Measurements from ENCODE around the gene BTBD18. TPM values are rescaled to one million over a fixed set of nuclear protein-coding genes. Genes with fewer than 3 reads are reported as not detected.

The BTBD18 gene
- total and polyA plus RNA-seq, 2 of the 13 experiments (the other 11 are each of a cell fraction or from before 2014, with no cell fraction given) = not detected

- no peak for TF ChIP-seq ZNF318 (CRISPR knock-in tag; IDR thresholded peaks at IDR 0.05)
- no peak for TF ChIP-seq ERF (CRISPR knock-in tag; IDR thresholded peaks at IDR 0.05)
- TF ChIP-seq ZNF343 (CRISPR knock-in tag; IDR thresholded peaks at IDR 0.05) = no peak
- peak; percentile 29; the same call in 1 of the 2 replicates for TF ChIP-seq SP4 (CRISPR knock-in tag; IDR thresholded peaks at IDR 0.05)
- no peak; the same call in 1 of the 2 replicates for TF ChIP-seq ZNF704 (CRISPR knock-in tag; IDR thresholded peaks at IDR 0.05; ENCODE audit: borderline replicate concordance)
- TF ChIP-seq ZMYM3 (CRISPR knock-in tag; IDR thresholded peaks at IDR 0.05) = no peak
- 0 out of 2 replicates have a peak, but pooled peaks have one; percentile 25 for TF ChIP-seq ZNF816 (CRISPR knock-in tag; IDR thresholded peaks at IDR 0.05; ENCODE audit: borderline replicate concordance)
- TF ChIP-seq NCOA1 (CRISPR knock-in tag; IDR thresholded peaks at IDR 0.05) = no peak
- TF ChIP-seq ZNF839 (CRISPR knock-in tag; IDR thresholded peaks at IDR 0.05; ENCODE audit: borderline replicate concordance) = no peak
- TF ChIP-seq ZNF607 (CRISPR knock-in tag; IDR thresholded peaks at IDR 0.05; ENCODE audit: borderline replicate concordance) = no peak; the same call in 1 of the 2 replicates
- no peak for TF ChIP-seq NCOA2 (CRISPR knock-in tag; IDR thresholded peaks at IDR 0.05)
- TF ChIP-seq POLR2A (IDR thresholded peaks at IDR 0.05; ENCODE audit: insufficient read depth in 1 of 2, low read depth in 2 of 2, low read length in 2 of 2) = peak in 1 of 2 experiments; percentile 59; a peak in 3 of 4 replicates
- no peak; the same call in none of the 2 replicates for TF ChIP-seq CBFB (CRISPR knock-in tag; IDR thresholded peaks at IDR 0.05)
- no peak for TF ChIP-seq NFE2L2 (IDR thresholded peaks at IDR 0.05; ENCODE audit: low read length)
- no peak for TF ChIP-seq ZNF350 (CRISPR knock-in tag; IDR thresholded peaks at IDR 0.05; ENCODE audit: borderline replicate concordance, low read depth)
- TF ChIP-seq TFE3 (CRISPR knock-in tag; IDR thresholded peaks at IDR 0.05) = peak; percentile 13; the same call in 1 of the 2 replicates
Observed at GRCh38 chr11:57711414-57712255, 40.0 kb downstream of the BTBD18 start, which contains the start of gene MED19 (continued).

Measured in HepG2 (cell line).